ENCODE measurements around the gene ALDH16A1.

DNA sequence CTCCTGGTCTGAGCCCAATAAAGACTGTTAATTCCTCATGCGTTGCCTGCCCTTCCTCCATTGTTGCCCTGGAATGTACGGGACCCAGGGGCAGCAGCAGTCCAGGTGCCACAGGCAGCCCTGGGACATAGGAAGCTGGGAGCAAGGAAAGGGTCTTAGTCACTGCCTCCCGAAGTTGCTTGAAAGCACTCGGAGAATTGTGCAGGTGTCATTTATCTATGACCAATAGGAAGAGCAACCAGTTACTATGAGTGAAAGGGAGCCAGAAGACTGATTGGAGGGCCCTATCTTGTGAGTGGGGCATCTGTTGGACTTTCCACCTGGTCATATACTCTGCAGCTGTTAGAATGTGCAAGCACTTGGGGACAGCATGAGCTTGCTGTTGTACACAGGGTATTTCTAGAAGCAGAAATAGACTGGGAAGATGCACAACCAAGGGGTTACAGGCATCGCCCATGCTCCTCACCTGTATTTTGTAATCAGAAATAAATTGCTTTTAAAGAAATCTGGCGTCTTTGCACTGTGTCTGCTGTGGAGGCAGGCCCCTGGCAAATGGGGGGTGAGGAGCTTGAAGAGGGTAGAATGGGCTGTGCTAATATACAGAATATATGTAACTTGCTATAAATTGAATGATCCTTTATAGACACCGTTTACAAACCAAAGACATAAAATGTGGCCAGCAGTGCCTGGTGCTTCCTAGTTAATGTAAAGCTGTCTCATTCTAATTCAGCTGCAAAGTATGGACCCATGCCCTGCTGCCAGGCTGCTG is 39.0 kb downstream of the ALDH16A1 start:
- TF ChIP-seq, protein P1, sequence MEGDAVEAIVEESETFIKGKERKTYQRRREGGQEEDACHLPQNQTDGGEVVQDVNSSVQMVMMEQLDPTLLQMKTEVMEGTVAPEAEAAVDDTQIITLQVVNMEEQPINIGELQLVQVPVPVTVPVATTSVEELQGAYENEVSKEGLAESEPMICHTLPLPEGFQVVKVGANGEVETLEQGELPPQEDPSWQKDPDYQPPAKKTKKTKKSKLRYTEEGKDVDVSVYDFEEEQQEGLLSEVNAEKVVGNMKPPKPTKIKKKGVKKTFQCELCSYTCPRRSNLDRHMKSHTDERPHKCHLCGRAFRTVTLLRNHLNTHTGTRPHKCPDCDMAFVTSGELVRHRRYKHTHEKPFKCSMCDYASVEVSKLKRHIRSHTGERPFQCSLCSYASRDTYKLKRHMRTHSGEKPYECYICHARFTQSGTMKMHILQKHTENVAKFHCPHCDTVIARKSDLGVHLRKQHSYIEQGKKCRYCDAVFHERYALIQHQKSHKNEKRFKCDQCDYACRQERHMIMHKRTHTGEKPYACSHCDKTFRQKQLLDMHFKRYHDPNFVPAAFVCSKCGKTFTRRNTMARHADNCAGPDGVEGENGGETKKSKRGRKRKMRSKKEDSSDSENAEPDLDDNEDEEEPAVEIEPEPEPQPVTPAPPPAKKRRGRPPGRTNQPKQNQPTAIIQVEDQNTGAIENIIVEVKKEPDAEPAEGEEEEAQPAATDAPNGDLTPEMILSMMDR (IDR thresholded peaks at IDR 0.05; ENCODE audit: insufficient read depth, low read length) = no peak
- peak; percentile 76; the same call in 1 of the 2 replicates for TF ChIP-seq POLR2AphosphoS5 (IDR thresholded peaks at IDR 0.05; ENCODE audit: low read depth)
- TF ChIP-seq, protein P2, sequence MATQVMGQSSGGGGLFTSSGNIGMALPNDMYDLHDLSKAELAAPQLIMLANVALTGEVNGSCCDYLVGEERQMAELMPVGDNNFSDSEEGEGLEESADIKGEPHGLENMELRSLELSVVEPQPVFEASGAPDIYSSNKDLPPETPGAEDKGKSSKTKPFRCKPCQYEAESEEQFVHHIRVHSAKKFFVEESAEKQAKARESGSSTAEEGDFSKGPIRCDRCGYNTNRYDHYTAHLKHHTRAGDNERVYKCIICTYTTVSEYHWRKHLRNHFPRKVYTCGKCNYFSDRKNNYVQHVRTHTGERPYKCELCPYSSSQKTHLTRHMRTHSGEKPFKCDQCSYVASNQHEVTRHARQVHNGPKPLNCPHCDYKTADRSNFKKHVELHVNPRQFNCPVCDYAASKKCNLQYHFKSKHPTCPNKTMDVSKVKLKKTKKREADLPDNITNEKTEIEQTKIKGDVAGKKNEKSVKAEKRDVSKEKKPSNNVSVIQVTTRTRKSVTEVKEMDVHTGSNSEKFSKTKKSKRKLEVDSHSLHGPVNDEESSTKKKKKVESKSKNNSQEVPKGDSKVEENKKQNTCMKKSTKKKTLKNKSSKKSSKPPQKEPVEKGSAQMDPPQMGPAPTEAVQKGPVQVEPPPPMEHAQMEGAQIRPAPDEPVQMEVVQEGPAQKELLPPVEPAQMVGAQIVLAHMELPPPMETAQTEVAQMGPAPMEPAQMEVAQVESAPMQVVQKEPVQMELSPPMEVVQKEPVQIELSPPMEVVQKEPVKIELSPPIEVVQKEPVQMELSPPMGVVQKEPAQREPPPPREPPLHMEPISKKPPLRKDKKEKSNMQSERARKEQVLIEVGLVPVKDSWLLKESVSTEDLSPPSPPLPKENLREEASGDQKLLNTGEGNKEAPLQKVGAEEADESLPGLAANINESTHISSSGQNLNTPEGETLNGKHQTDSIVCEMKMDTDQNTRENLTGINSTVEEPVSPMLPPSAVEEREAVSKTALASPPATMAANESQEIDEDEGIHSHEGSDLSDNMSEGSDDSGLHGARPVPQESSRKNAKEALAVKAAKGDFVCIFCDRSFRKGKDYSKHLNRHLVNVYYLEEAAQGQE (IDR thresholded peaks at IDR 0.05; ENCODE audit: insufficient replicate concordance, low read depth) = no peak
- TF ChIP-seq SPI1 (IDR thresholded peaks at IDR 0.05; ENCODE audit: borderline replicate concordance, low read depth) = no peak
- no peak for TF ChIP-seq GABPA (IDR thresholded peaks at IDR 0.05; ENCODE audit: low read depth)

Data from HL-60 (cell line).